GM12875 (cell line): ENCODE data around the gene AFM.
A peak's percentile ranks its signal among the peaks of the same experiment; 100 is the strongest.

Experiments used
- H3K4me3 ChIP-seq: one replicate; pipeline ENCODE4 v1.5.1; 2011; ENCODE audit warnings: low read depth, low read length, control low read depth
- TF ChIP-seq, protein P1 (sequence below): IDR thresholded peaks from 2 replicates; pipeline ENCODE4 v1.5.1; 2011; ENCODE audit warnings: low read depth, mild to moderate bottlenecking, control low read depth, inconsistent platforms, low read length, moderate library complexity, borderline replicate concordance; ENCODE audit not compliant: insufficient read depth

Gene AFM

DNA sequence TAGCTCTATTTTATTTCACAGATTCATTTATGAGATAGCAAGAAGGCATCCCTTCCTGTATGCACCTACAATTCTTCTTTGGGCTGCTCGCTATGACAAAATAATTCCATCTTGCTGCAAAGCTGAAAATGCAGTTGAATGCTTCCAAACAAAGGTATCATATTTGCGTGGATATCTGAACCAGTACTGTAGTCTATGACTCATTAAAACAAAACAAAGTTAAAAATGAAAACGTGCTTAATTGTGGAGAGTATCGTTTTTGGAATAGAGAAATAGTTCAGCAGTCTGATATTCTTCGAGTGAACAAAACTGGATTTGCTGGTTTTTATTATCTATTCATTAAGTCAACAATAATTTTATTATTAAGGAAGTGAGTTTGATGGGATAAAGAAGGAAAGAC, 39.3 kb upstream of the AFM start:
- TF ChIP-seq, protein P1, sequence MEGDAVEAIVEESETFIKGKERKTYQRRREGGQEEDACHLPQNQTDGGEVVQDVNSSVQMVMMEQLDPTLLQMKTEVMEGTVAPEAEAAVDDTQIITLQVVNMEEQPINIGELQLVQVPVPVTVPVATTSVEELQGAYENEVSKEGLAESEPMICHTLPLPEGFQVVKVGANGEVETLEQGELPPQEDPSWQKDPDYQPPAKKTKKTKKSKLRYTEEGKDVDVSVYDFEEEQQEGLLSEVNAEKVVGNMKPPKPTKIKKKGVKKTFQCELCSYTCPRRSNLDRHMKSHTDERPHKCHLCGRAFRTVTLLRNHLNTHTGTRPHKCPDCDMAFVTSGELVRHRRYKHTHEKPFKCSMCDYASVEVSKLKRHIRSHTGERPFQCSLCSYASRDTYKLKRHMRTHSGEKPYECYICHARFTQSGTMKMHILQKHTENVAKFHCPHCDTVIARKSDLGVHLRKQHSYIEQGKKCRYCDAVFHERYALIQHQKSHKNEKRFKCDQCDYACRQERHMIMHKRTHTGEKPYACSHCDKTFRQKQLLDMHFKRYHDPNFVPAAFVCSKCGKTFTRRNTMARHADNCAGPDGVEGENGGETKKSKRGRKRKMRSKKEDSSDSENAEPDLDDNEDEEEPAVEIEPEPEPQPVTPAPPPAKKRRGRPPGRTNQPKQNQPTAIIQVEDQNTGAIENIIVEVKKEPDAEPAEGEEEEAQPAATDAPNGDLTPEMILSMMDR: no peak
- no peak overlapping the region for H3K4me3 ChIP-seq

DNA sequence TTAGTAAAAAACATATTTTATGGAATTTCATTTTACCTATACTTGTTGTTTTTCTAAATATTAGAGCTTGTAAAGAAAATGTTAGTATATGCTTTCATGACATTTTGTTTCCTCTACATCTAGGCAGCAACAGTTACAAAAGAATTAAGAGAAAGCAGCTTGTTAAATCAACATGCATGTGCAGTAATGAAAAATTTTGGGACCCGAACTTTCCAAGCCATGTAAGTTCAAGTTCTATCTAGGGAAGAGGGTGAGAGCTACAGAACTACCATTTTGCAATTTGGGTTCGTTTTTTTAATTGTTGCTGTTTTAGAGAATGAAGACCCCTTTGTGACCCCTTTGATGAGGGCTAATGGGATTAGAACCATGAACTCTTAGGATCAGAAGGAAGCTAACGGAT, 38.3 kb upstream of the AFM start:
- H3K4me3 ChIP-seq: no peak overlapping the region
- TF ChIP-seq, protein P1: no peak

DNA sequence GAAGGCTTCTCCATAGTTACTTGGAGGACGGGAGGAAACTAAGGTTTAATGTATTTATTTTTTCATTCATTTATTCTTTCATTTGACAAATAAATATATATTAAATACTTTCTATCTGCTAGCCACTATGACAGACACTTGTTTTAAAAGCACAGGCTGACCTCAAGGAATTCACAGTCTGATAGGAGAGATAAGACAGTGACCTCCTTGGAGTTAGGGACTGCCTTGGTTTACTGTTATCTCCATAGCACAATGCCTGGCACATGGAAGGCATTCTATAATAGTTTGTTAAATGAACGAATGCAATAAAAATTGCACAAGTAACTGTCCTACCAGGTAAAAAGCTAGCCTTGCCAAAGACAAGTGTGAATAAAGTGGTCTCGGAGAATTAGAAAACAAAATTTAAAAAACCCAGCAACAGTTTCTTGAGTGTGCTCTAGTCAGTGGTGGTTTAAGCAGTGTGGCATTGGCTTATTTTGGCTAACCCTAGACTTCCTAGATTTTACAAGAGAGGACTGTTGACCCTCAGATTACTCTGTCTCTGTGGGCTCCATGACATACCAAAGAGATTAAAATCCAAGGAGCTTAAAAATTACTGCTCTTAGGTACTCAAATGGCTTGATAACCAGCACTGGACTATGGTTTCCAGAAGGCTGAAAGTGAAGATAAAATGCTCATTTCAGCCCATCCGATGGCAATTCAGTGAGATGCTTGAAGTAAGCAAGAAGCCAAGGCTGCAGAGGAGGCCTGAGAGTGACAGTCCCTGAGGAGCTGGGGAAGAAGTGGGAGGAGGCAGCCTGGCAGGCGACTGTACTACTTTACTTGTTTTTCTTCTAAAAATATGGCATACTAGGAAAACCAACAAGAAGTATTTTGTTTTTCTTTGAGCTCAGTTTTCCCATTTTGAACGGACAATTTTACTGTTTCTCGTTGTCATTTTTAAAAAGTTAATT, 35.9 kb upstream of the AFM start:
- TF ChIP-seq, protein P1: no peak
- H3K4me3 ChIP-seq: no peak overlapping the region

DNA sequence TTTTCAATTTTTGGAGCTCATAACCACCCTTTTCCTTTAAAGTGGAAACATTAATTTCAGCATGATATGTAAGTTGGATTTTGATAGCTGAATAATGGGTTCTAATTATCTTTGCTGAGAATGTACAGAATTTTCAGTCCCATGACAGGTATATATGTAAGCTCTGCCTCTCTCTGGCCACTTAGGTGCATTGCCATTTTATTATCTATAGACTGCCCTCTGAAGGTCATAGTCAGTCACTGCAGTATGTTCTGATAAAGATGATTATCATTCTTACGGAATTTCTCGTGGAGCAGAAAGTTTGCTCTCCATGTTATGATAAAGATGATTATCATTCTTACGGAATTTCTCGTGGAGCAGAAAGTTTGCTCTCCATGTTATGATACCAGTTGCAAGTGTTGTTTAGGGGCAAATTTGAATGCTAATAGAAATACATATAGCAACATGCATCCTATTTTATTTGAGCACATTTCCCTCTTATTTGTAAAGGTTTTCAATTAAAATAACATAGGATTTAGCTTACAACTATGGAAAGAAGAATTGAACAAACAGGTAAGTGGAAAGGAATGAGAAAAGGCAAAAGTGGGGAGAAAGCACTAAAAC, 35.1 kb upstream of the AFM start:
- no peak overlapping the region for H3K4me3 ChIP-seq
- TF ChIP-seq, protein P1: peak; percentile 61

DNA sequence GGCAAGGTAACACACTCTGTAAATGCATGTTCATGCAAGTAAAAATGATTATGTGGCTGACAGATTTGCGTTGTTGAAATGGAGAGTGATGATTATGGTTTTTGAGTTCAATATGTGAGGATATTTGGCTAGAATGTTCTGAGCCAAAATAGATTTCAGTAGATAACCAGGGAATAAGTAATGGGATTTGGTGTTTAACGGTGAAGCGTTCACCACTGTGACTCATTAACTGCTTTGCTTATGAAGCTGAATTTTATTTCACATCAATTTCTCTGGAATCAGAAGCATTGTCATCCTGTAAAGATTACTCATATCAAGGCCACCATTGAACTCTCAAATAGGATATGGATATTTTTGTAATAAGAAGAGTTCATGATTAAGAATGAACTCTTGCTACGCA, 33.9 kb upstream of the AFM start:
- TF ChIP-seq, protein P1: no peak

DNA sequence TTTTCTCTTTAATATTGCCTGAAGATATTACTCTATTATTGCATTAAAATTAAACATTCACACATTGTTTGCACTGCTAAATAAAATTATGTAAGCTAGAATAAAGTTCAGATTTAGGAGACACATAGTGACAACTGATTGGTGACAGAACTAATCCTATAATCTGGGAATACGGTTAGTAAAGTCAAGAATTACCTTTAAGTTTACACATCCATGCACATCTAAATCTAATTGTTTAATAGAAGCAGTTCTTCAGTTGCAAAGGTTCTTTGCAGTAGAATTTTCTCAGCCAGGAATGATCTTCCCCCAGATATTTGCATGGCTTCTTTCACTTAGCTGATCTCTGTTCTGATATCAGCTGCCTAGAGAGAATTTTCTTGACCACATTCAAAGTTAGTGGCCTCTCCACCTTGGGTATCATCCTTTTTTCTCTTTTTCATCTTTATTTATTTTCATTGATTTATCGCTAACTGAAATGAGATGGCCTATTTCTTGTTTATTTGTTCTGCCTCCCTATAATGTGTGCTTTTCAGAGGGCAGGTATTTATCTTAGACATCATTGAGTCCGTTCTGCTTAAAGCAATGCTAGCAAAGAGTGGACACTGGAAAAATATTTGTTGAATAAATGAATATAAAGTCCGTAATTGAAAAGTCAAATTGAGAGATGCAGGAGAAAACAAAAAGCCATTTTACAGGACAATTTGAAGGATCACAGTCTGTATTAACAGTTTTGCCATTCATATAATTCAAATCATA, 32.9 kb upstream of the AFM start:
- TF ChIP-seq, protein P1: no peak
- no peak overlapping the region for H3K4me3 ChIP-seq

More for the DNA sequence above, 33.9 kb upstream of the AFM start:
- no peak overlapping the region for H3K4me3 ChIP-seq
